CD8-positive, alpha-beta memory T cell (primary cell): Measurements from ENCODE around the gene CERS5. TPM values are rescaled to one million over a fixed set of nuclear protein-coding genes. Genes with fewer than 3 reads are reported as not detected.
"Not testable (repeated sequence)": the region's sequence is repeated elsewhere in the genome, so short reads cannot be mapped to it uniquely, and the experiment has no call there.

ENCODE experiments used
- CTCF ChIA-PET: fragments of 350-600 bp; sonication (Branson Sonifier 250); formaldehyde crosslinking; loops from one replicate; lab custom pipeline; 2021; ENCODE audit warnings: antibody characterized with exemption; lab: Charles Lee
- POLR2A ChIA-PET: fragments of 350-600 bp; sonication (Branson Sonifier 250); formaldehyde crosslinking; loops from one replicate; lab custom pipeline; 2021; ENCODE audit warnings: antibody characterized with exemption; lab: Charles Lee
- DNase-seq, 5 donors: peaks; one replicate each; pipeline versions ENCODE4 v3.0.0 to v3.0.0-alpha.2; 2020 to 2022; ENCODE audit warnings: mixed read lengths in 1 of 5
- H3K27ac ChIP-seq: one replicate; pipeline ENCODE4 v1.7.0; 2013; ENCODE audit warnings: low read depth, mild to moderate bottlenecking, low read length, moderate library complexity
- H3K27me3 ChIP-seq: 2 replicates; pipeline ENCODE4 v1.7.0; 2013; ENCODE audit warnings: low read length, mild to moderate bottlenecking; ENCODE audit not compliant: insufficient read depth, poor library complexity, severe bottlenecking
- H3K36me3 ChIP-seq: 2 replicates; pipeline ENCODE4 v1.7.0; 2013; ENCODE audit warnings: mild to moderate bottlenecking, low read length, moderate library complexity; ENCODE audit not compliant: insufficient read depth
- H3K4me1 ChIP-seq: 2 replicates; pipeline ENCODE4 v1.7.0; 2013; ENCODE audit warnings: mild to moderate bottlenecking, low read length, moderate library complexity; ENCODE audit not compliant: insufficient read depth
- H3K4me3 ChIP-seq: 2 replicates; pipeline ENCODE4 v1.7.0; 2013; ENCODE audit warnings: mild to moderate bottlenecking, low read length
- H3K9me3 ChIP-seq: 2 replicates; pipeline ENCODE4 v1.7.0; 2013; ENCODE audit warnings: mild to moderate bottlenecking, low read length
- H3K27ac Mint-ChIP-seq, 8 donors: one replicate each; pipeline ENCODE4 v1.8.0; 2020 to 2021; ENCODE audit warnings: mixed read lengths in 8 of 8, mild to moderate bottlenecking in 6 of 8, inconsistent platforms in 3 of 8, moderate library complexity in 3 of 8
- H3K27me3 Mint-ChIP-seq, 2 donors: one replicate each; pipeline ENCODE4 v1.8.0; 2020 to 2021; ENCODE audit warnings: mixed read lengths in 2 of 2, mild to moderate bottlenecking in 1 of 2, moderate library complexity in 1 of 2
- H3K36me3 Mint-ChIP-seq, 3 donors: one replicate each; pipeline ENCODE4 v1.8.0; 2020 to 2021; ENCODE audit warnings: mixed read lengths in 3 of 3, inconsistent platforms in 1 of 3, mild to moderate bottlenecking in 1 of 3
- H3K4me1 Mint-ChIP-seq, 3 donors: one replicate each; pipeline ENCODE4 v1.8.0; 2020 to 2021; ENCODE audit warnings: mixed read lengths in 3 of 3, inconsistent platforms in 1 of 3, mild to moderate bottlenecking in 1 of 3
- H3K4me3 Mint-ChIP-seq, 7 donors: one replicate each; pipeline ENCODE4 v1.8.0; 2020 to 2021; ENCODE audit warnings: mixed read lengths in 7 of 7, mild to moderate bottlenecking in 6 of 7, moderate library complexity in 4 of 7, inconsistent platforms in 2 of 7
- H3K9me3 Mint-ChIP-seq, 5 donors: one replicate each; pipeline ENCODE4 v1.8.0; 2020 to 2022; ENCODE audit warnings: mixed read lengths in 5 of 5, mild to moderate bottlenecking in 3 of 5, moderate library complexity in 2 of 5, inconsistent platforms in 1 of 5
- polyA plus RNA-seq: library from polyadenylated mRNA; unstranded; fragments of 300-500 nt; fragmentation: Illumina TruSeq; gene quantifications from one replicate; pipeline ENCODE4 v1.2.3, GENCODE V29; 2021
- total RNA-seq, 2 experiments: library from RNA; stranded (reverse); gene quantifications; one replicate each; pipeline ENCODE4 v1.2.3, GENCODE V29; 2021

CERS5 gene
- total and polyA plus RNA-seq, 3 experiments from 2014 or later, result 47.4 to 62.1 (median 55.4) TPM

DNA sequence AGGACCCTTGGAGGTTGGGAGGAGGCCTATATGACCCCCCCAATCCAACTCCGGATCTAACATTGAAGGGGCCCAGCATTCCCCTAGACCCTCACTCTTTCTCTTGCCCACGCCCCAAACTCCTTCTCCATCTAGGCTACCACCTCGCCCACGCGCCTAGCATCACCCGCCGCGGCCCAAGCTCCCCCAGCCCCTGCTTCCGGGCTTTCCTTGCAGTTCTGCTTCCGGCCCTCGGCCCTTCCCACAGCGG is 445 bp downstream of the CERS5 start:
- Mint-ChIP-seq H3K4me1 (peaks cover 21 to 39% (median 32%) of the 10 kb centered on the region in 3 donors), H3K4me3 (peak overlapping the region; percentile 87 to 97 (median 95)), H3K36me3 (peaks cover 0 to 11% (median 0%) of the 10 kb centered on the region in 3 donors), H3K9me3 (no peaks in the 10 kb centered on the region), H3K27me3 (no peaks in the 10 kb centered on the region), H3K27ac (peak overlapping the region; percentile 87 to 98 (median 96))
- Histone ChIP-seq H3K36me3 (no peaks in the 10 kb centered on the region), H3K27ac (peak overlapping the region; percentile 88), H3K4me3 (peak overlapping the region; percentile 90), H3K4me1 (peaks cover 25% of the 10 kb centered on the region), H3K9me3 (no peaks in the 10 kb centered on the region), H3K27me3 (no peaks in the 10 kb centered on the region)
- ChIA-PET CTCF (interaction anchor here (0.9 to 4.8 kb wide), 7 partner anchors 9 to 97 kb away, joined by 3 to 38 read pairs (median 4); partner anchors contain the start of genes COX14 and SMARCD1), POLR2A (interaction anchor here (0.7 to 3.0 kb wide), 6 partner anchors 21 to 1485 kb away, joined by 3 to 50 read pairs (median 4); partner anchors contain the start of genes COX14, KANSL2 and SMARCD1)
- peak in 3 of 5 donors; percentile 26 to 66 (median 35) for DNase-seq

DNA sequence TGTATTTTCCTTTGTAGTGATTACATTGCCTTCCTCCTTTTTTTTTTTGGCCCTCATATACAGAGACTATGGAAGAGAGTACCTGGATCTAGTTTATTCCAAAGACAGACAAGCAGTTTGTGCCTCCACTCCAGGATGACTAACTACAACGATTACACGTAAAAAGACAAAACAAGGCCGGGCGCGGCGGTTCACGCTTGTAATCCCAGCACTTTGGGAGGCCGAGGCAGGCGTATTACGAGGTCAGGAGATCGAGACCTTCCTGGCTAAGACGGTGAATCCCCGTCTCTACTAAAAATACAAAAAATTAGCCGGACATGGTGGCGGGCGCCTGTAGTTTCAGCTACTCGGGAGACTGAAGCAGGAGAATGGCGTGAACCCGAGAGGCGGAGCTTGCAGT is 2.2 kb downstream of the CERS5 start:
- ChIA-PET POLR2A (interaction anchor here (1.0 kb wide), 1 partner anchor 53 kb away, joined by 7 read pairs; the partner anchor contains the start of gene COX14), CTCF (interaction anchor here (1.8 to 4.8 kb wide), 2 partner anchors 53 to 75 kb away, joined by 4 to 38 read pairs; partner anchors contain the start of gene COX14)
- Mint-ChIP-seq H3K36me3 (peaks cover 0 to 13% (median 0%) of the 10 kb centered on the region in 3 donors), H3K9me3 (no peaks in the 10 kb centered on the region), H3K27me3 (no peaks in the 10 kb centered on the region), H3K4me1 (peaks cover 29 to 52% (median 44%) of the 10 kb centered on the region in 3 donors), H3K27ac (peak overlapping the region in 6 of 8 donors; percentile 18 to 72 (median 36)), H3K4me3 (peak overlapping the region in 6 of 7 donors; percentile 58 to 97 (median 94))
- H3K4me3 ChIP-seq, result no peak overlapping the region
- H3K27me3 ChIP-seq, result no peaks in the 10 kb centered on the region
- H3K4me1 ChIP-seq, result peaks cover 25% of the 10 kb centered on the region
- DNase-seq, result no peak
- H3K27ac ChIP-seq, result no peak overlapping the region
- H3K9me3 ChIP-seq, result no peaks in the 10 kb centered on the region
- H3K36me3 ChIP-seq, result no peaks in the 10 kb centered on the region

DNA sequence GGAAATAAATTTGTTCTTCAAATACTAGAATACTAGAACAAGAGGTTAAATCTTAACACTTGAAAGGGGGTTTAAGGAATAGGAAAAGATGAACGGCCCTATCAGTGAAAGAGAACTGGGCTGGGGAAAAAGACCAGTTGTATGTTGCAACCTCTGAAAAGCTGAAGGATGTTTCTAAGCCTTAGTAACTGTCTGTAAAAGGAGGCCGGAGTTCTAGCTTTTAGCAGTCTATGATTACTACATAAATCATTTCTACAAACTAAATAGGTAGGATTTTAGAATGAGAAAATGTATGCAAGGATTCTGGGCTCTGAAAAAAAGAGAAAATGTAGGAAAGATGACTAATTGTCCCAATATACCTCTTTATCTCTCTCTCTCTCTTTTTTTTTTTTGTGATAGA is 4.9 kb downstream of the CERS5 start:
- Mint-ChIP-seq H3K27me3 (no peaks in the 10 kb centered on the region), H3K36me3 (peaks cover 0 to 17% (median 3%) of the 10 kb centered on the region in 3 donors), H3K9me3 (no peaks in the 10 kb centered on the region), H3K4me1 (peaks cover 35 to 62% (median 54%) of the 10 kb centered on the region in 3 donors), H3K4me3 (no peak overlapping the region), H3K27ac (no peak overlapping the region)
- Histone ChIP-seq H3K4me1 (peaks cover 20% of the 10 kb centered on the region), H3K9me3 (no peaks in the 10 kb centered on the region), H3K27me3 (no peaks in the 10 kb centered on the region), H3K4me3 (no peak overlapping the region), H3K36me3 (no peaks in the 10 kb centered on the region), H3K27ac (no peak overlapping the region)
- ChIA-PET CTCF (interaction anchor here (3.5 kb wide), 1 partner anchor 50 kb away, joined by 10 read pairs; the partner anchor contains the start of gene COX14), POLR2A (no interaction called here)
- DNase-seq, result no peak

DNA sequence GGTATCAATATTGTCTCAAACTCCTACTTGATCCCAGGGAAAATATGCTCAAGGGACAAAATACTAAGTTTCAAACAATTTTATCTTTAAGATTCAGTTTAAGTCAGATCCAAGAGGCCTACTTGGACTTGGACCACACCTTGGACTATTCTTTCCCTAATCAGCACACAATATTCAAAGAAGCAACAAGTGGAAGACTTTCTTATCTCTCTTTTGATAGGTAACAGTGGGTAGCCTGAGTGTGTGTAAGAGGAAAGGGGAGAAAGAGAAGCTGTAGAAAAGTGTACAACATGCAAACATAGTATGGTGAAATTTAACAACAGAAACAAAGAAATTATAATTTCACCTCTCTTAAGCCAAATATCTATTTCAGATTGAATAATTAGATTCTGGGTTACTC is 6.5 kb downstream of the CERS5 start:
- POLR2A ChIA-PET, result no interaction called here
- Mint-ChIP-seq H3K4me1 (peaks cover 29 to 56% (median 49%) of the 10 kb centered on the region in 3 donors), H3K27ac (peak overlapping the region in 2 of 8 donors; percentile 14 to 64)

DNA sequence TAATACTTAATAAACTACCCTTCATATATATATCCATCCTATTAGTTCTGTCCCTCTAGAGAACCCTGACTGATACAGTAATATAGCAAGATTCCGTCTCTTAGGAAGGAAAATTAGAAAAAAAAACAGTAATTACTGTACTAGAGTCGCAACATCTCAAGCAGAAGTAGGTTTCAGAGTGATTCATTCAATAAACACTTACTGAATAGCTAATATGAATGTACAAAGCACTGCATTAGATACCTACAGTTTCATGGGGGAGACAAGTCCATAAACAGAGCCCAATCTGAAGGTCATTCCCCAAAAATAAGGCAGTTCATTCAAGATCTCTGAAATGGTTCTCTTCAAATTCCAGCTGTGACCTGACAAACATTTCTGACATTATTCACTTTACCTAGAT is 9.9 kb downstream of the CERS5 start:
- no peak overlapping the region for H3K4me3 ChIP-seq
- ChIA-PET POLR2A (no interaction called here), CTCF (interaction anchor here (1.4 kb wide), 1 partner anchor 11 kb away, joined by 5 read pairs; no protein-coding TSS in a partner anchor)
- no peaks in the 10 kb centered on the region for H3K27me3 ChIP-seq
- no peak for DNase-seq
- no peaks in the 10 kb centered on the region for H3K4me1 ChIP-seq
- peak overlapping the region in 6 of 8 donors; percentile 2 to 90 (median 32) for H3K27ac Mint-ChIP-seq
- H3K27me3 Mint-ChIP-seq, result no peaks in the 10 kb centered on the region
- no peaks in the 10 kb centered on the region for H3K9me3 ChIP-seq
- peaks cover 20 to 37% (median 34%) of the 10 kb centered on the region in 3 donors for H3K4me1 Mint-ChIP-seq
- peaks cover 0 to 22% (median 4%) of the 10 kb centered on the region in 3 donors for H3K36me3 Mint-ChIP-seq
- H3K4me3 Mint-ChIP-seq, result no peak overlapping the region
- H3K36me3 ChIP-seq, result peaks cover 3% of the 10 kb centered on the region
- H3K9me3 Mint-ChIP-seq, result no peaks in the 10 kb centered on the region
- no peak overlapping the region for H3K27ac ChIP-seq

More for the DNA sequence above, 6.5 kb downstream of the CERS5 start:
- DNase-seq, result no peak
- Mint-ChIP-seq H3K4me3 (no peak overlapping the region), H3K27me3 (no peaks in the 10 kb centered on the region), H3K36me3 (peaks cover 0 to 15% (median 4%) of the 10 kb centered on the region in 3 donors), H3K9me3 (no peaks in the 10 kb centered on the region)
- H3K27me3 ChIP-seq, result no peaks in the 10 kb centered on the region
- H3K4me1 ChIP-seq, result peaks cover 11% of the 10 kb centered on the region
- CTCF ChIA-PET, result interaction anchor here (0.6 kb wide), 1 partner anchor 15 kb away, joined by 3 read pairs; no protein-coding TSS in a partner anchor
- no peaks in the 10 kb centered on the region for H3K36me3 ChIP-seq
- no peak overlapping the region for H3K27ac ChIP-seq
- no peaks in the 10 kb centered on the region for H3K9me3 ChIP-seq
- no peak overlapping the region for H3K4me3 ChIP-seq

DNA sequence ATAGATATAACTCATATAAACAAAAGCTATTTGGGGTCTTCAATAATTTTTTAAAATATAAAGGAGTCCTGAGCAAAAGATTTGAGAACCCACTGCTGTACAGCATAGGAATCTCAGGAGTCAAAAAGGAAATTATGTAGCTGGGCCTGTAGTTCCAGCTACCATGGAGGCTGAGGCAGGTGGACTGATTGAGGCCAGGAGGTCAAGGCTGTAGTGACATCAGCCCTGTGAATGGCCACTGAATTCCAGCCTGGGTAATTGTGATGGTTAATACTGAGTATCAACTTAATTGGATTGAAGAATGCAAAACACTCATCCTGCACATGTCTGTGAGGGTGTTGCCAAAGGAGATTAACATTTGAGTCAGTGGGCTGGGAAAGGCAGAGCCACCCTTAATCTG is 10.5 kb downstream of the CERS5 start:
- no peaks in the 10 kb centered on the region for H3K9me3 ChIP-seq
- no peak overlapping the region for H3K4me3 Mint-ChIP-seq
- peak overlapping the region in 3 of 8 donors; percentile 12 to 90 (median 63) for H3K27ac Mint-ChIP-seq
- no peaks in the 10 kb centered on the region for H3K9me3 Mint-ChIP-seq
- POLR2A ChIA-PET, result no interaction called here
- H3K4me3 ChIP-seq, result no peak overlapping the region
- DNase-seq, result no peak
- H3K27me3 ChIP-seq, result no peaks in the 10 kb centered on the region
- H3K36me3 ChIP-seq, result peaks cover 3% of the 10 kb centered on the region
- H3K4me1 Mint-ChIP-seq, result peaks cover 21 to 40% (median 34%) of the 10 kb centered on the region in 3 donors
- H3K4me1 ChIP-seq, result no peaks in the 10 kb centered on the region
- H3K27ac ChIP-seq, result no peak overlapping the region
- H3K36me3 Mint-ChIP-seq, result peaks cover 0 to 22% (median 4%) of the 10 kb centered on the region in 3 donors
- CTCF ChIA-PET, result interaction anchor here (1.0 to 1.1 kb wide), 2 partner anchors 45 to 86 kb away, joined by 3 to 5 read pairs; partner anchors contain the start of gene COX14
- no peaks in the 10 kb centered on the region for H3K27me3 Mint-ChIP-seq

DNA sequence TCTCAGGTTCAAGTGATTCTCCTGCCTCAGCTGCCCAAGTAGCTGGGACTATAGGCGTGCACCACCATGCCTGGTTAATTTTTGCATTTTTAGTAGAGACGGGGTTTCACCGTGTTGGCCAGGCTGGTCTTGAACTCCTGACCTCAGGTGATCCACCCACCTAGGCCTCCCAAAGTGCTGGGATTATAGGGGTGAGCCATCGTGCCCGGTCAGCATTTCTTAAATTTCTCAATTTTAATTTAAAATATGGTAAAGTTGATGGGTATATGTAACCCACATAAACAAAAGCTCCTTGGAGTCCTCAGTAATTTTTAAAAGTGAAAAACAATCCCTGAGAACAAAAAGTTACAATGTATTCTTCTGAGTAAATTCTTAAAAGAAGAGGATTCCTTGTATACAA is 12.2 kb downstream of the CERS5 start:
- H3K27me3 ChIP-seq, H3K4me3 Mint-ChIP-seq, H3K27me3 Mint-ChIP-seq, DNase-seq, H3K9me3 Mint-ChIP-seq, H3K27ac Mint-ChIP-seq, H3K4me1 ChIP-seq, H3K36me3 ChIP-seq, H3K27ac ChIP-seq, POLR2A ChIA-PET, H3K9me3 ChIP-seq, H3K4me3 ChIP-seq: not testable (repeated sequence)
- Mint-ChIP-seq H3K4me1 (peaks cover 21 to 39% (median 34%) of the 10 kb centered on the region in 3 donors), H3K36me3 (peaks cover 0 to 19% (median 4%) of the 10 kb centered on the region in 3 donors)
- CTCF ChIA-PET, result interaction anchor here (1.3 kb wide), 1 partner anchor 21 kb away, joined by 3 read pairs; no protein-coding TSS in a partner anchor

DNA sequence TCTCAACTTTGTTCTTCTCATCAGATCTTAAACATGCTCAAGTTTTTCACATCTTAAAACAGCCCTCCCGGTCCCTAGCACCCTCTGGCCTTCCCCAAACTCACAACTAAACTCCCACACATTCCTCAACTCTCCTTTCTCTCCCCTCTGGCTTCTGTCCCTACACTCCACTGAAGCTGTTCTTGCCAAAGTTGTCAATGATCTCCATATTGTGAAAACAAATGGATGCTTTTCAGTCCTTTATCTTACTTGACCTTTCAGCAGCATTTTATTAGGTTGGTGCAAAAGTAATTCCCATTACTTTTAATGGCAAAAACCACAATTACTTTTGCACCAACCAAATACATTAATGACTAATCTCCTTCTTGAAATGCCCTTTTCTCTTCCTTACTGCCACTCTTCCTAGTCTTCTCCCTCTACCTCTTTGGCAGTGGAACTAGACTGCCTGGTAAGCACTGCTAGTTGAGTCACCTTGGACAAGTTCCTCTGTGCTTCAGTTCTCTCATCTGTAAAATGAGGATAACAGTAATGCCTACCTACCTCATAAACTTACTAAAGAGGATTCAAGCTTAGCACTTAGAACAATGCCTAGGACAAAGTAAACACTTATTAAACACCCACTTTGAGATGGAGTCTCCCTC is 16.0 kb downstream of the CERS5 start:
- Histone ChIP-seq H3K4me1 (no peaks in the 10 kb centered on the region), H3K9me3 (no peaks in the 10 kb centered on the region), H3K27ac (no peak overlapping the region), H3K27me3 (no peaks in the 10 kb centered on the region), H3K36me3 (peaks cover 3% of the 10 kb centered on the region), H3K4me3 (no peak overlapping the region)
- CTCF ChIA-PET, result no interaction called here
- Mint-ChIP-seq H3K9me3 (no peaks in the 10 kb centered on the region), H3K27me3 (no peaks in the 10 kb centered on the region), H3K4me3 (no peak overlapping the region), H3K36me3 (peaks cover 0 to 9% (median 0%) of the 10 kb centered on the region in 3 donors), H3K27ac (peak overlapping the region in 5 of 8 donors; percentile 20 to 88 (median 48)), H3K4me1 (peaks cover 16 to 31% (median 21%) of the 10 kb centered on the region in 3 donors)
- POLR2A ChIA-PET, result no interaction called here
- DNase-seq, result no peak
